Prostate gland (tissue), 2 donors: ENCODE results near the gene THSD4. TPM values are rescaled to one million over a fixed set of nuclear protein-coding genes. Genes with fewer than 3 reads are reported as not detected.

Experiments
- DNase-seq: peaks from one replicate; pipeline ENCODE4 v3.0.0-alpha.2; 2019; ENCODE audit warnings: low spot score
- H3K27ac ChIP-seq, 2 donors: fragments of 200-600 bp; sonication (generic); 2 replicates each; pipeline ENCODE4 v1.5.1; 2017 to 2019
- H3K27me3 ChIP-seq: fragments of 200-600 bp; sonication (generic); replicated peaks from 2 replicates; pipeline ENCODE4 v1.5.1; 2019; ENCODE audit not compliant: insufficient read depth
- H3K36me3 ChIP-seq, 2 donors: fragments of 200-600 bp; sonication (generic); 1 replicate in 1 of 2; 2 replicates in 1 of 2; pipeline versions ENCODE4 v1.5.1 to v1.8.1; 2017 to 2019
- H3K4me1 ChIP-seq: fragments of 200-600 bp; sonication (generic); replicated peaks from 2 replicates; pipeline ENCODE4 v1.5.1; 2019
- H3K4me3 ChIP-seq, 2 donors: fragments of 200-600 bp; sonication (generic); 2 replicates each; pipeline ENCODE4 v1.5.1; 2017 to 2019
- H3K9me3 ChIP-seq: fragments of 200-600 bp; sonication (generic); 2 replicates; pipeline ENCODE4 v1.5.1; 2017
- CTCF ChIP-seq, 4 experiments: fragments of 200-600 bp in 2 of 4; fragments of 450-650 bp in 2 of 4; sonication (generic) in 2 of 4; IDR thresholded peaks; 1 replicate in 3 of 4; 2 replicates in 1 of 4; pipeline ENCODE4 v1.5.1; 2016 to 2019; ENCODE audit warnings: antibody characterized with exemption in 4 of 4, mild to moderate bottlenecking in 2 of 4, moderate library complexity in 2 of 4
- POLR2A ChIP-seq: fragments of 450-650 bp; IDR thresholded peaks from one replicate; pipeline ENCODE4 v1.6.1; 2016; ENCODE audit warnings: antibody characterized with exemption, mild to moderate bottlenecking
- POLR2AphosphoS5 ChIP-seq: sonication (generic); formaldehyde crosslinking; IDR thresholded peaks from one replicate; pipeline ENCODE4 v1.6.1; 2017; ENCODE audit warnings: antibody characterized with exemption
- WGBS: methylation state at CpG from one replicate; pipeline ENCODE4 v1.1.5; 2018; 5-methylcytosine and 5-hydroxymethylcytosine counted together
- intact Hi-C: fragments of 100-400 bp; cut with DNase I; formaldehyde crosslinking; loops from one replicate; pipeline ENCODE4 v1.14.2; 2022
- total RNA-seq, 2 donors: library from RNA; depleted of rRNA; stranded (reverse); fragments of >200 nt; gene quantifications; one replicate each; pipeline ENCODE4 v1.1.0, GENCODE V29; 2016

Gene THSD4
- total RNA-seq, 2 donors from 2014 or later = 84.1 to 223 TPM

DNA sequence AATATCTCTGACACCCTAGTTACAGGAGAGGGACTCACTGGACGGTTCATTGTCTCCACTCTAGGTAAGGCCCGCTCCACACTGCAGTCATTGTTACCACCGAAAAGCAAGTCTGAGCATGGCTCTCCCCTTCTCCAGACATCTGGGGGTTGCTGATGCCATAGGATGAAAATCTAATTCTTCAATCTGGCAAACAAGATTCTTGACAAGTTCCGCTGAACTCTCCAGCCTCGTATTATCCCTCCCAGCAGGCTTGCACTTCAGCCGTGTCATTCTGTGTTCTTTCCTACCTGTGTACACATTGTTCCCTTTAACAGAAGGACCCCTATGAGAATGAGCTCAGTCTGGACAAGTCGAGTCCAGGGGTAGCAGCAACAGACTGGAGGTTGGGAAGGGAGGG lies 542.8 kb downstream of the THSD4 start:
- no peak for DNase-seq
- no peaks in the 10 kb centered on the region for H3K9me3 ChIP-seq
- TF ChIP-seq POLR2AphosphoS5 (no peak), POLR2A (no peak), CTCF (IDR thresholded peaks at IDR 0.05) (no peak)
- H3K36me3 ChIP-seq = no peaks in the 10 kb centered on the region
- H3K4me1 ChIP-seq = no peaks in the 10 kb centered on the region
- H3K27me3 ChIP-seq = no peaks in the 10 kb centered on the region
- intact Hi-C loops = no loop called here
- no peak overlapping the region for H3K4me3 ChIP-seq
- 76% methylated on average over 7 of the region's 7 CpGs for WGBS
- H3K27ac ChIP-seq = no peak overlapping the region

GRCh38 chr15:71658827-71659729 lies 543.8 kb downstream of the THSD4 start:
- Histone ChIP-seq H3K9me3 (no peaks in the 10 kb centered on the region), H3K27me3 (no peaks in the 10 kb centered on the region), H3K27ac (peak overlapping the region in 1 of 2 donors; percentile 9), H3K4me3 (no peak overlapping the region), H3K4me1 (no peaks in the 10 kb centered on the region), H3K36me3 (no peaks in the 10 kb centered on the region)
- 95% methylated on average over 2 of the region's 2 CpGs for WGBS
- intact Hi-C loops = no loop called here
- no peak for DNase-seq
- TF ChIP-seq CTCF (IDR thresholded peaks at IDR 0.05) = no peak
- TF ChIP-seq POLR2AphosphoS5 = no peak
- TF ChIP-seq POLR2A = no peak

DNA sequence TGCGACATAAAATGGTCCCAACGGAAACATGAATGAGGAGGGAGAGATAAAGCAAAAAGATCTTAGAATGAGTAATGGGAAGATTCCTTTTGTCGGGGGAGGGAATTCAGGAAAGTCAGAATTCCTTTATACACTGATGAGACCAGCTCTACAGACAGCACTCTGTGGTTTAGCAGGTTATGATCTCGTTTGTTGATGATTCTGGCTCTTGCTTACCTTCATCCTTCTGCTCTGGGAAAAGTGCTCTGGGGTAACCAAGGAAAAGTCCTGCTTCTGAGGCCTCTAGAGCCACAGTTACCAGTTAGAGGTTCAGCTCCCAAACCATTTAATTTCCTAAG lies 544.4 kb downstream of the THSD4 start:
- DNase-seq = no peak
- intact Hi-C loops = no loop called here
- Histone ChIP-seq H3K36me3 (no peaks in the 10 kb centered on the region), H3K27me3 (no peaks in the 10 kb centered on the region), H3K4me3 (no peak overlapping the region), H3K4me1 (no peaks in the 10 kb centered on the region), H3K9me3 (no peaks in the 10 kb centered on the region), H3K27ac (peak overlapping the region in 1 of 2 donors; percentile 9)
- whole genome bisulfite sequencing = 91% methylated on average over 4 of the region's 4 CpGs
- no peak for TF ChIP-seq POLR2A
- no peak for TF ChIP-seq POLR2AphosphoS5
- TF ChIP-seq CTCF (IDR thresholded peaks at IDR 0.05) = no peak

DNA sequence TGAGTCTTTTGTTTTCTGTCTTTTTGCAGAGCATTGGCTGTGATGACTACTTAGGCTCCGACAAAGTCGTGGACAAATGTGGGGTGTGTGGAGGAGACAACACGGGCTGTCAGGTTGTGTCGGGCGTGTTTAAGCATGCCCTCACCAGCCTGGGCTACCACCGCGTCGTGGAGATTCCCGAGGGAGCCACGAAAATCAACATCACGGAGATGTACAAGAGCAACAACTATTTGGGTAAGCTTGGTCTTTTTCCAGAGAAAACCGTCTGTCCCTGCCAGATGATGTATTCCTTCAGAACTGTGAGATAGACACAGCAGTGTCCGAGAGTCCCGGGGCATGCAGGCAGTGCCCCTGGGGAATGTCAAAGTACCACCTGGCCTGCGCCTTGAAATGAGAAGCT lies 545.2 kb downstream of the THSD4 start:
- intact Hi-C loops = no loop called here
- Histone ChIP-seq H3K4me1 (no peaks in the 10 kb centered on the region), H3K27ac (no peak overlapping the region), H3K27me3 (no peaks in the 10 kb centered on the region), H3K36me3 (no peaks in the 10 kb centered on the region), H3K9me3 (no peaks in the 10 kb centered on the region), H3K4me3 (no peak overlapping the region)
- WGBS = 69% methylated on average over 15 of the region's 15 CpGs
- DNase-seq = no peak
- TF ChIP-seq POLR2AphosphoS5 = no peak
- TF ChIP-seq POLR2A = no peak
- TF ChIP-seq CTCF (IDR thresholded peaks at IDR 0.05) = no peak

DNA sequence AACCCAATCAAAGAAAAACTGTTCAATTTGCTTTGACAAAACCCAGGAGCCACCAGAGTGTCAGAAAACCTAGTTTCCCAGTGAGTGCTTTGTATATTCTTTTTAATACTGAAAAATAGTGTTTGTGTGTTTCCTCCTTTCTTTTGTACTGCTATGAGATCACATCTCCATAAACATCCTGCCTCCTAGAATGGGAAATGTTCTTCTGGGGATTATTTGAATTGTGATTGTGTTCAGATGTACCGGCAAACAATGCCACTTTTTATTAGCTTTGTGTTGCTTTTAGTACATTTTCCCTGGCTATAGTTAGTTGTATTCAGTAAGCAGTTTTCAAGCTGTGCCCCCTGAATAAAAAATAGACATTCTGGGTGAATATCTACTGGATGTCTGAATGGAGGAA lies 547.0 kb downstream of the THSD4 start:
- no peak overlapping the region for H3K27ac ChIP-seq
- no peaks in the 10 kb centered on the region for H3K36me3 ChIP-seq

More for the DNA sequence above, 547.0 kb downstream of the THSD4 start:
- Histone ChIP-seq H3K9me3 (no peaks in the 10 kb centered on the region), H3K4me3 (no peak overlapping the region), H3K27me3 (no peaks in the 10 kb centered on the region), H3K4me1 (no peaks in the 10 kb centered on the region)
- TF ChIP-seq POLR2AphosphoS5 (no peak), CTCF (IDR thresholded peaks at IDR 0.05) (no peak), POLR2A (no peak)
- intact Hi-C loops = no loop called here
- no peak for DNase-seq
- 44% methylated on average over 1 of the region's 1 CpG for WGBS
